H1 (cell line): ENCODE results near the gene PC. TPM values are rescaled to one million over a fixed set of nuclear protein-coding genes. Genes with fewer than 3 reads are reported as not detected.
"Not testable (repeated sequence)": the region's sequence is repeated elsewhere in the genome, so short reads cannot be mapped to it uniquely, and the experiment has no call there.

ENCODE experiments used
- CTCF ChIA-PET: fragments of 300-600 bp; sonication (Branson Sonifier 250); formaldehyde crosslinking; loops from one replicate; lab custom pipeline; 2021; ENCODE audit not compliant: partially characterized antibody; lab: Charles Lee
- POLR2A ChIA-PET: fragments of 300-600 bp; sonication (Branson Sonifier 250); formaldehyde crosslinking; loops from one replicate; lab custom pipeline; 2021; ENCODE audit warnings: inconsistent platforms; ENCODE audit not compliant: partially characterized antibody; lab: Charles Lee
- DNase-seq, 2 experiments: peaks; one replicate each; pipeline versions ENCODE4 v3.0.0 to v3.0.0-alpha.2; 2010 to 2022; ENCODE audit warnings: low spot score in 2 of 2, low read depth in 1 of 2, mixed read lengths in 1 of 2
- FAIRE-seq: peaks from 2 replicates; lab custom pipeline; 2011; peaks lifted over from hg19 to GRCh38; lab: Jason Lieb, UNC
- H2AFZ ChIP-seq: 2 replicates; pipeline ENCODE4 v1.8.1; 2012; ENCODE audit warnings: low read length, inconsistent platforms
- H2AK5ac ChIP-seq: 2 replicates; pipeline ENCODE4 v1.6.1; 2013; ENCODE audit warnings: low read depth, low read length
- H2BK120ac ChIP-seq: replicated peaks from 2 replicates; pipeline ENCODE3; 2013; ENCODE audit warnings: low read depth, low read length, inconsistent platforms
- H2BK12ac ChIP-seq: 2 replicates; pipeline ENCODE4 v1.6.1; 2013; ENCODE audit warnings: low read depth, low read length
- H2BK15ac ChIP-seq: 2 replicates; pipeline ENCODE4 v1.6.1; 2013; ENCODE audit warnings: low read length
- H2BK20ac ChIP-seq: 2 replicates; pipeline ENCODE4 v1.6.1; 2013; ENCODE audit warnings: low read length
- H2BK5ac ChIP-seq: 2 replicates; pipeline ENCODE4 v1.6.1; 2013; ENCODE audit warnings: low read depth, low read length
- H3K14ac ChIP-seq: 2 replicates; pipeline ENCODE4 v1.6.1; 2013; ENCODE audit warnings: inconsistent platforms; ENCODE audit not compliant: insufficient read length
- H3K18ac ChIP-seq: 2 replicates; pipeline ENCODE4 v1.6.1; 2013; ENCODE audit warnings: low read length; ENCODE audit errors: extremely low read depth
- H3K23ac ChIP-seq: 2 replicates; pipeline ENCODE4 v1.6.1; 2013; ENCODE audit warnings: inconsistent platforms; ENCODE audit not compliant: insufficient read length
- H3K23me2 ChIP-seq: 2 replicates; pipeline ENCODE4 v1.6.1; 2013; ENCODE audit warnings: low read depth, low read length
- H3K27ac ChIP-seq: 2 replicates; pipeline ENCODE4 v1.6.1; 2011; ENCODE audit warnings: low read depth, low read length, inconsistent platforms
- H3K27me3 ChIP-seq, 4 experiments: replicated peaks in 1 of 4; 1 replicate in 1 of 4; 2 replicates in 3 of 4; pipeline versions ENCODE4 v1.6.1 to v1.8.1; 2011 to 2013; ENCODE audit warnings: low read length in 3 of 4, mild to moderate bottlenecking in 3 of 4, inconsistent platforms in 2 of 4, mixed read lengths in 2 of 4, moderate library complexity in 1 of 4; ENCODE audit not compliant: control insufficient read depth in 3 of 4, insufficient read depth in 3 of 4; ENCODE audit errors: extremely low read depth in 1 of 4
- H3K36me3 ChIP-seq, 4 experiments: 2 replicates each; pipeline versions ENCODE4 v1.6.1 to v1.8.1; 2011 to 2013; ENCODE audit warnings: mild to moderate bottlenecking in 4 of 4, low read length in 3 of 4, moderate library complexity in 2 of 4, control low read depth in 1 of 4, inconsistent platforms in 1 of 4; ENCODE audit not compliant: insufficient read depth in 4 of 4, control insufficient read depth in 2 of 4
- H3K4ac ChIP-seq: replicated peaks from 2 replicates; pipeline ENCODE3; 2013; ENCODE audit warnings: low read length, low read depth, mixed read lengths, inconsistent platforms; ENCODE audit not compliant: insufficient read length
- H3K4me1 ChIP-seq, 4 experiments: replicated peaks in 1 of 4; 1 replicate in 1 of 4; 2 replicates in 3 of 4; pipeline versions ENCODE4 v1.6.1 to v1.8.1; 2011 to 2013; ENCODE audit warnings: low read length in 3 of 4, inconsistent platforms in 2 of 4, mixed read lengths in 1 of 4; ENCODE audit not compliant: insufficient read depth in 4 of 4, control insufficient read depth in 3 of 4
- H3K4me2 ChIP-seq, 2 experiments: 2 replicates each; pipeline versions ENCODE4 v1.6.1 to v1.8.1; 2011 to 2013; ENCODE audit warnings: low read depth in 2 of 2, low read length in 2 of 2, control low read depth in 1 of 2, inconsistent platforms in 1 of 2, mild to moderate bottlenecking in 1 of 2; ENCODE audit not compliant: insufficient read depth in 1 of 2
- H3K4me3 ChIP-seq, 4 experiments: fragments of 200-600, 300-600 bp in 1 of 4; sonication (generic), shearing (Covaris generic), sonication (Bioruptor Twin) in 1 of 4; 2 replicates each; pipeline versions ENCODE4 v1.5.1 to v1.8.1; 2011 to 2016; ENCODE audit warnings: low read length in 4 of 4, low read depth in 3 of 4, control low read depth in 2 of 4, inconsistent platforms in 2 of 4, mild to moderate bottlenecking in 2 of 4, mixed read lengths in 1 of 4, moderate library complexity in 1 of 4; ENCODE audit not compliant: insufficient read depth in 2 of 4; ENCODE audit errors: extremely low read depth in 1 of 4
- H3K56ac ChIP-seq: replicated peaks from 2 replicates; pipeline ENCODE3; 2013; ENCODE audit warnings: low read depth, mild to moderate bottlenecking, mixed read lengths, low read length, inconsistent platforms; ENCODE audit not compliant: insufficient read length
- H3K79me1 ChIP-seq: 2 replicates; pipeline ENCODE4 v1.6.1; 2013; ENCODE audit warnings: low read depth, low read length, control low read depth
- H3K79me2 ChIP-seq, 2 experiments: 2 replicates each; pipeline versions ENCODE4 v1.6.1 to v1.8.1; 2012 to 2013; ENCODE audit warnings: low read length in 2 of 2, mild to moderate bottlenecking in 2 of 2, inconsistent platforms in 1 of 2; ENCODE audit not compliant: insufficient read depth in 2 of 2, control insufficient read depth in 1 of 2
- H3K9ac ChIP-seq, 4 experiments: replicated peaks in 1 of 4; 1 replicate in 1 of 4; 2 replicates in 3 of 4; pipeline versions ENCODE4 v1.6.1 to v1.8.1; 2011 to 2013; ENCODE audit warnings: low read depth in 3 of 4, low read length in 3 of 4, control low read depth in 2 of 4, mild to moderate bottlenecking in 2 of 4, moderate library complexity in 2 of 4, inconsistent platforms in 1 of 4; ENCODE audit errors: extremely low read depth in 1 of 4
- H3K9me3 ChIP-seq, 2 experiments: 2 replicates each; pipeline versions ENCODE4 v1.6.1 to v1.8.1; 2012 to 2013; ENCODE audit warnings: mild to moderate bottlenecking in 2 of 2, moderate library complexity in 2 of 2, control low read depth in 1 of 2, inconsistent platforms in 1 of 2, low read depth in 1 of 2, low read length in 1 of 2, mixed read lengths in 1 of 2; ENCODE audit not compliant: insufficient read depth in 2 of 2
- H4K20me1 ChIP-seq, 2 experiments: replicated peaks in 1 of 2; 2 replicates each; pipeline versions ENCODE3 to v1.8.1; 2011 to 2013; ENCODE audit warnings: inconsistent platforms in 2 of 2, low read length in 2 of 2, mild to moderate bottlenecking in 1 of 2; ENCODE audit not compliant: insufficient read depth in 2 of 2, control insufficient read depth in 1 of 2
- H4K5ac ChIP-seq: 2 replicates; pipeline ENCODE4 v1.6.1; 2013; ENCODE audit warnings: low read length, low read depth, mixed read lengths, inconsistent platforms; ENCODE audit not compliant: insufficient read length
- H4K8ac ChIP-seq: 2 replicates; pipeline ENCODE4 v1.8.0; 2013; ENCODE audit warnings: mild to moderate bottlenecking, moderate library complexity, low read length, inconsistent platforms; ENCODE audit not compliant: insufficient read depth; ENCODE audit errors: extremely low read depth
- H4K91ac ChIP-seq: replicated peaks from 2 replicates; pipeline ENCODE3; 2013; ENCODE audit warnings: low read length, mixed read lengths, inconsistent platforms; ENCODE audit not compliant: insufficient read length
- WGBS, 2 experiments: shearing (Covaris generic) in 1 of 2; methylation state at CpG; one replicate each; pipeline versions ENCODE4 v1.1.6 to v1.1.7; 2013 to 2015; ENCODE audit warnings: low lambda C conversion rate in 2 of 2, mixed read lengths in 2 of 2, inconsistent platforms in 1 of 2, low coverage in 1 of 2, missing lambda C conversion rate in 1 of 2; ENCODE audit not compliant: insufficient replicate concordance in 2 of 2, insufficient coverage in 1 of 2, insufficient read length in 1 of 2; ENCODE audit errors: extremely low coverage in 1 of 2, missing lambda C conversion rate in 1 of 2; 5-methylcytosine and 5-hydroxymethylcytosine counted together
- polyA plus RNA-seq, 7 experiments: library from polyadenylated mRNA; depleted of rRNA in 3 of 7; stranded (reverse) in 5 of 7; unstranded in 2 of 7; fragments of >200 nt in 5 of 7; fragments of 200-250 nt in 2 of 7; gene quantifications; 1 replicate in 5 of 7; 2 replicates in 1 of 7; 4 replicates in 1 of 7; pipeline versions ENCODE4 v1.2.1 to v1.2.3, GENCODE V29; 2011 to 2013; ENCODE audit warnings: missing spikeins in 2 of 7, mixed read lengths in 2 of 7
- total RNA-seq: library from RNA; stranded (reverse); fragmentation: NEBNext Ultra II Directional; extraction: Animal tissue kit (Norgen Biotek cat#: 25700); gene quantifications from 2 replicates; pipeline ENCODE4 v1.2.1, GENCODE V29; 2021

Gene PC
- total and polyA plus RNA-seq, 2 of the 8 experiments (the other 6 are each of a cell fraction or from before 2014, with no cell fraction given), result 11.5 to 27.5 TPM

GRCh38 chr11:66989360-66989759 lies 31.2 kb upstream of the PC start:
- H2BK20ac ChIP-seq, H4K91ac ChIP-seq, H3K4ac ChIP-seq, H4K8ac ChIP-seq, H3K4me3 ChIP-seq, H2BK120ac ChIP-seq, H4K5ac ChIP-seq, H3K27ac ChIP-seq, H3K56ac ChIP-seq, H3K79me1 ChIP-seq, H3K9me3 ChIP-seq, H3K79me2 ChIP-seq, H2BK5ac ChIP-seq, H3K18ac ChIP-seq, H3K4me1 ChIP-seq, H2AK5ac ChIP-seq, H3K27me3 ChIP-seq, H2BK12ac ChIP-seq, H3K23me2 ChIP-seq, H4K20me1 ChIP-seq, FAIRE-seq, H3K4me2 ChIP-seq, H2AFZ ChIP-seq, DNase-seq, H3K36me3 ChIP-seq, H2BK15ac ChIP-seq, H3K14ac ChIP-seq, H3K9ac ChIP-seq, H3K23ac ChIP-seq: not testable (repeated sequence)
- CTCF ChIA-PET, result interaction anchor here (0.6 to 5.6 kb wide), 5 partner anchors 13 to 473 kb away, joined by 3 to 45 read pairs (median 3); partner anchors contain the start of gene C11orf86
- POLR2A ChIA-PET, result interaction anchor here (1.1 to 4.0 kb wide), 6 partner anchors 10 to 59 kb away, joined by 3 to 14 read pairs (median 6); partner anchors contain the start of genes C11orf86 and PC
- 95% methylated on average over 9 of the region's 9 CpGs; no CpG with 5 or more reads in 1 of the 2 experiments for WGBS, 2 experiments

- H3K79me1 ChIP-seq, H3K79me2 ChIP-seq, H2BK5ac ChIP-seq, H3K36me3 ChIP-seq, H3K4me3 ChIP-seq, H3K27ac ChIP-seq, DNase-seq, H2BK12ac ChIP-seq, H2AFZ ChIP-seq, H2AK5ac ChIP-seq, H3K4me1 ChIP-seq, H4K8ac ChIP-seq, H4K20me1 ChIP-seq, H3K27me3 ChIP-seq, H2BK20ac ChIP-seq, H2BK120ac ChIP-seq, H3K4me2 ChIP-seq, H3K9ac ChIP-seq, H2BK15ac ChIP-seq, H3K56ac ChIP-seq, H4K91ac ChIP-seq, FAIRE-seq, H3K18ac ChIP-seq, H4K5ac ChIP-seq, H3K23me2 ChIP-seq, H3K23ac ChIP-seq, H3K9me3 ChIP-seq, H3K4ac ChIP-seq, H3K14ac ChIP-seq: not testable (repeated sequence)
- CTCF ChIA-PET, result interaction anchor here (0.6 to 5.6 kb wide), 3 partner anchors 13 to 473 kb away, joined by 3 to 45 read pairs (median 7); partner anchors contain the start of gene C11orf86
- POLR2A ChIA-PET, result interaction anchor here (1.1 to 4.0 kb wide), 6 partner anchors 11 to 59 kb away, joined by 3 to 14 read pairs (median 6); partner anchors contain the start of genes C11orf86 and PC
- 95% methylated on average over 26 of the region's 28 CpGs; no CpG with 5 or more reads in 1 of the 2 experiments for WGBS, 2 experiments
Measured at GRCh38 chr11:66988741-66989140, 30.6 kb upstream of the PC start.
